GM18517 (cell line): Measurements from ENCODE around the gene ACY1.

Experiments
- ATAC-seq: cut with Tn5 transposase; IDR thresholded peaks from one replicate; pipeline ENCODE4 v1.9.1; 2021; ENCODE audit warnings: mild to moderate bottlenecking, moderate library complexity; ENCODE audit not compliant: unreplicated experiment

The ACY1 gene

DNA sequence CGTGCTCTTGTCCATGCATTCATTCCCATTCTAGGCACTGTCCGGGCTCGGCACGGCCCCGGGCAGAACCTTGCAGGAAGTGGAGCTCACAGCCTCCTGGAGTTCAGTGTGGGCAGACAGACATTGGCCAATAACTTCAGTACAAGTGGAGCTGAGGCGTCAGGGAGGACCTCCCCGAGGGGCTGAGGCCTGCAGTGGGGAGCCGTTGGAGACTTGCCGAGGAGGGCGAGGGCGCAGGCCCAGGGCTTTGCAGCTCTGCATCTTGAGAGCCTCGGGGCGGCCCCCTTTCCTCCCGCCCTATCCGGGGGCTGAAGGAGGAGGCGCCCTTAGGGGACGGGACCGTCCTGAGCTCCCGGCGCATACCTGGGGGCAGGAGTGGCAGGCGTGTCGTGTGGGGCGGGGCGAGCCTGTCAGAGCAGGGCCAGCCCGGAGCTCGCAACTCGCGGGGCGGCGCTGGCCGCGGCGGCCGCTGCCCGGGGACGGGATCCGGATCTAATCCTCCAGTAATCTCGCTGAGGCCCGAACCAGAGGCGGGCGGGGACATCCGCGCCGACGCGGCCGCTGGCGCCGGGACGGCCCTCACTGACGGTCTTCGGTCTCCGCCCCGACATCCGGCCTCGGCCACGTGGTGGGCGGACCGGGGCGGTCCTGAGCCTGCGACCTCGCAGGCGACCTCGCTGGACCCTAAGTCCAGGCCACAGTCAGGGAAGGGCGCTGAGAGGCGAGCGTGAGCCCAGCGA, at the start of gene ACY1:
Gene ACY1 (plus strand): TSS at position 698 of the 740 bp plus-strand sequence. CDS start 530 bp downstream, outside the sequence.
- ATAC-seq, result peak; percentile 62

DNA sequence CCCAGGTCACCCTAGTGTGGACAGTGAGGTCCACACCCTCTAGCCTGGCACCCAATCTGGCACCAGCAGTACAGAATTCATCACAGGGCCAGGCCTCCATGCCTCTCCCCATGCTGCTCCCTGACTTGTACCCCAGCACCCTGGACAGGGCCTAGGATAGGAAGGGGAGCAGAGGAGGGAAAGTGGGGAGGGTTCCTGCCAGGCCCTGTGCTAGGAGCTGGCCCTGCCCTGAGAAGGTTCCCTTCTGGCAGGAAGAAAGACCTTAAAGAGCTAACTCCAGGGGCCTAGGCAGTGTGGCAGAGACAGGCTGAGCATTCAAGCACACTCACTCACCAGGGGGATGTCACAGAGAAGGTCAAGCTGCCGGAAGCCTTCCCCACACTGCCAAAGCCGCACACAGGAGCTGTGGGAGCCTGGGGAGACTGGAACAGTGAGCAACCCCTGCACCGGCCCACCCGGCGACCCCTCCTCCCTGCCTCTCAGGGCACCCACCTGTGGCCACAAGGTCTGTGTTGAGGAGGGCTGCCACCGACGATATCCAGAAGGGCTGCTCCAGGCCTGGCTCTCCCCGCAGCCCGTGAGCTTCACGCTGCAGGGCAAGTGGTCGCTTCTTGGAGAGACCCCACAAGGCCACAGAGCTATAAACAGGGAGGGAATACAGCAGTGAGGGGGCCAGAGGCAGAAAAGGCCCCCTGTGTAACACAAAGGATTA, 49.0 kb upstream of the ACY1 start:
- ATAC-seq, result no peak

DNA sequence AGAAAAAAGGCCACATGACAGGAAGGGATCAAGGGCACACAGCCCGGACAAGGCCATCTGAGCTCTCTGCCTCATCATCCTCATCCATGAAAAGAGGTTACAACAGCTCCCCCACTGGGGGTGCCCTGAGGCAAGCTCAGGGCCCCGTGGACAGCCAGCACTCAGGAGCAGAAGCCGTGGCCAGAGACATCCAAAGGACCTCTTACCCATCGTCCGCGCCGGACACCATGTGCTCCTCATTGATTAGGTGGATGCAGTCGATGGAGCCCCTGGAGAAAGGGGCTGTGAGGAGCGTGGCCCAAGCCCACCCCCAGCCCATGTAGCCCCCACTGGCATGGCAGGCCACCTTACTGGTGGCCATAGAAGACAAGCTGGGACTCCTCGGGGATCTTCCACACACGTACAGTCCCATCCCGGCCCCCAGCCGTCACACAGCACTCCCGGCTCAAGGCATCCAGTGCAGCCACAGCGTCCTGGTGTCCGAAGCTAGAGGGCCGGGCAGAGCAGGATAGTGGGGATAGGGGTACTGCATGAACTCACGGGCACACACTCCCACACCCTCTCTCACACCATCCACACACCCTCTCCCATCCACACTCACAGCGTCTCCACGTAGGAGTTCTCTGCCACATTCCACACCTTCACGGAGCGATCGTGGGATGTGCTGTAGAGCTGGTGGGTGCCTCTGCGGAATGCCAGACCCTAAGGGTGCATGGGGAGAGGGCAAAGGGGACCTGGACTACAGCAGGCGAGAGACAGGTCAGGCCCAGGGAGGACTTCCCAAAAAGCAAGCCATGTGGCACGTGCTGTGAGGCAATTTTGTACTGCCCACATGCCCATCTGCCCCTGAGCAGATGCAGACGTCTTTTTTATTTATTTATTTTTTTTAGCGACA, 48.1 kb upstream of the ACY1 start:
- no peak for ATAC-seq

DNA sequence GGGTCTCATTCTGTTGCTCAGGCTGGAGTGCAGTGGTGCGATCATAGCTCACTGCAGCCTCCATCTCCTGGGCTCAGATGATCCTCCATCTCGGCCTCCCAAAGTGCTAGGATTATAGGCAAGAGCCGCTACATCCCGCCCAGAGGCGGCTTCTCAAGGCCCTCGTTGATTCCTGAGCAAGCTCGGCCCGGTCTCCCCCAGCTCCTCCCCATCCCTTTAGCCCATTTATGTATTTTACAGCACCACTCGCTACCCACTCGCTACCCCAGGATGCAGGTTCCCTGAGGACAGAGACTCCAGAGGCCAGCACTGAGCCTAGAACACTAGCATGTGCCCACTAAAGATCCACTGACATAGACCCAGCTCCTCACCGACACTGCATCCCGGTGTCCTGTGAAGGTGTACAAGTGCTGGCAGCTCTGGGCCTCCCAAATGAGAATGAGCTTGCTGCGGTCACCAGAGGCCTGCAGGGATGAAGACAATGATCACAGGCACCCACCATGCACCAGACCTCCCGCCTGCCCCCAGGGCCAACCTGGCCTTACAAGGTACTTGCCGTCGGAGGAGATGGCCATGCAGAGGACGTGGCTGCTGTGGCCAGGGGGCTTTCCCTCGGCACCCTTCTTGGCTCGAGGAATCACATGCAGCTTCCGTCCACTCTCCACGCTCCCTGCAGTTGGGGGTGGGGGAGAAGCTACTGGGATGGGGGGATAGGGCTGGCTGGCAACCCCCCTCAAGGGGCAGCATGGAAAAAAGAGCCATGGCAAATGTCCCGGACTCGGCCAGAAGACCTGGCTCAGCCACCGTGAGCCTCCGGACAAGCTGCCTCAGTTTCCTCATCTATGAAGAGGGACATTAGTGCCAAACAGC, 47.2 kb upstream of the ACY1 start:
- no peak for ATAC-seq

DNA sequence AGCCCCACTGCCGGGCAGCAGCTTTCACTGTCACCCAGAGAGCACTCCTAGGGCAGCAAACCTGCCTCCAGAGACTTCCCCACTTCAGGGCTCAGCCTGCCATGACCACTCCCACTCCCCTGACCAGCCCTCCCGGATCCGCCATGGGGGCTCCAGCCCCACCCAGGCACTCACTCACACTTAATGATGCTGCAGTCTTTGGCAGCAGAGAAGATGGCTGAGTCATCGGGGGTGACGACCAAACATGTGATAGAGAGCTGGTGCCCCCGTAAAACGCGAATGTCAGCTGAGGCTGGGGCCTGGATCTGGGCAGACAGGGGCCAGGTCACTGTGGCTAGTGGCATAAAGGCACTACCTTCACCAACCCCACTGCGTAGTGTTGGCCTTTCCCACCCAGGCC, 46.3 kb upstream of the ACY1 start:
- no peak for ATAC-seq

DNA sequence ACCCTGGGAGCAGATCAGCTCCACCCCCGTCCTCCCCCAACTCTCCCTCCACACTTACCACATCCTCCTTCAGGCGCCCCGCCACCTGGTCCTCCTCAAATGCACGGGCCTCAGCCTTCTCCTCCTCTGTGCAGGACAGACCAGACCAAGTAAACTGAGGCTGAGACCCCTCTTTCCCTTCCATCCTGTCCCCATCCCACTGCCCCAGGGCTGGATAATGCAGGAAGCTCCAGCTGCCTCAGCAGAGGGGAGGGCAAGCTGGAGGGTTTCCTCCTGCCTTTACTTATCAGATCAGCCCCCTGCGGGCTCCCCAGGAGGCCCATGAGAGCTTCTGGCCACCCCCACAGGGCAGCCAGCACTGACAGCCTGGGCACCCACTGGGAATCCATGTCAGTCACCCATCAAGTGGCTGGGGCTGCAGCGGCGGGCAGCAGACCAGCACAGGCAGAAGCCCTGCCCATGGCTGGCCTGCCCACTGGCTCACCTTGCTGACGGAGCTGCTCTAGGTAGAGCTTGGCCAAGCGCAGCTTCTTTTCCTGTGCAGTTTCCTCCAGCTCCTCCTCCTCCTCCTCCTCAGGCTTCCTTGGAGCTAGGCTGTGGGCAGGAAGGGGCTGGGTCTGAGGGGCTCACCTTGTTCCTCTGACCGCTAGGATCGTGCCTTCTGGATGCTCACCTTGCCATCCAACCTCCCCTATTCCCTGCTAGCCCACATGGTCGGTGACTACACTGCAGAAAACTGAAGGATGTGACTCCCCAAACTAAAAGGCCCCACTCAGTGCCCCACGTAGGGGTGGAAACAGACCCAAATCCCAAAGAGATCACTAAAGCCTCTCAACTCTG, 45.5 kb upstream of the ACY1 start:
- no peak for ATAC-seq

DNA sequence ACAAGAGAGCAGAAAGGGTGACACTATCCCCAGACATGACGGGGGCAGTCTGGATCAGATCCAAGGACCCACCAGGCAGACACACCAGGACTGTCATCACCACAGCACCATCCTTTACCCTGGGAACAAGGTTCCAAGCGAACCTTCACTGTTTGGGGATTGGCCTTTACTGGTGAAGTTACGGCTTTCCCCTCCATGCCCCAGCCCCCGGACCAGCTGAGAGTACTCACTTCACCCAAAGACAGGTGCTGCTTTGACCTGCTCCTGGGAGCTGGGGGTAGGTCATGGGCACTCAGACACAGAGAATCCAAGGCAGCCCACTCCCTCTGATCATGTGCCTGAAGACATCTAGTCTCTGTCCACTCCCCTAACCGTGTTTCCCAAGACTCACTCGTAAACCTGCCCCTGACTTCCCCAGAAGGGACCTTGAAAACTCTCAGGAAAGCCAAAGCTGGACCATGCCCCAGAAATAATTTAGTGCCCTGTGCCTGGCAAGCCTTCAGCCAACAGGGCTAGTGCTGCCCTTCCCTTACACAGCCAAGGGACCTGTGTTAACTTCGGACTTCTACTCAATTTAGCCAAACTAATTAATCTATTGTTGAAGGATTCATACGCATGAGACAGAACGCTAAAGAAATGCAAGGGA, 44.4 kb upstream of the ACY1 start:
- ATAC-seq, result no peak

DNA sequence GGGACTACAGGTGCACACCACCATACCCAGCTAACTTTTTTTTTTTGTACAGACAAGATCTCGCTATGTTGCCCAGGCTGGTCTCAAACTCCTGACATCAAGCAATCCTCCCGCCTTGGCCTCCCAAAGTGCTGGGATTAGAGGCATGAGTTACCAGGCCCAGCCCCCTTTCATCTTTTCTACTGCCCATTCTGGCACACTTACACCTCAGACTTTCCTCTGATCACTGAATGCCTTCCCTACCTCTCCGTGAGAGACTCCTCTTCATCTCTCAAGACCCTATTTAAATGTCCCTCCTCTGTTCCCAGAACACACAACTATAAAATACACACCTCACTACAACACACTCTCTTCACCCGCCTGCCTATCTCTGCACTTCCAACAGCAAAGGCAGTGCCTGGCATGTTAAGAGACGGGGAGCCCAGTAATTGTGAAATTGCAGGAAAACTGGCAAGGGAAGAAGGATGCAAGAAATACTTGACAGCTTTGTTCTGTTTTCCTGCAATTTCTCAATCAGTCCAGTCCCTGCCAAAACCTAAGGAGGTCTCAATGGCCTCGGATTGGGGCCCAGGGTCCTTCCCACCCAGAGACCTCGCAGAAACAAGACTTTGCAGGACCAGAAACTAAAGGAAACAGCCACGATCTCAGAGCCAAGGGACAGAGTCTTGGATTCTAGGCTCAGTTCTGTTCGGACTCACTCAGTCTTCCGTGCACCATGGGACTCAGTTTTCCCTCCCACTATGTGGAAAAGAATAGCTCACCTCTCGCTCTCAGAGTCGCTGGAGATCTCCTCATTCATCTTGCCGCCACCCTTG, 42.5 kb upstream of the ACY1 start:
- no peak for ATAC-seq

DNA sequence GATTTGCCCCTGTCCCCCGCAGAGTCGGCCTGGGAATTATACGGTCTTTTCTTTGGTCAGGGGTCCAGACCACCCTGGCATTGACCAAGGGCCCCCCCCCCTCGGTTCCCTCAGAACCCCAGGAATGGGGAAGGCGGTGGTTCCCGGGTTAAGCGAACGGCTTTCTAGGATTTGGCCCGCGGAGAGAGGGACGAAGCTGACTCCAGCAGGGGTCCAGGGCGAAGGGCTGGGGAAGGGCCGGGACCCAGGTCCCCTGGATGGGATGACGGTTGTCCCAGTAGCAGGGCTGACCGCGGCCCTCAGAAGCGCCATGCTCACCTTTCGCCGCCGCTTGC, 41.9 kb upstream of the ACY1 start:
- peak; percentile 14 for ATAC-seq

DNA sequence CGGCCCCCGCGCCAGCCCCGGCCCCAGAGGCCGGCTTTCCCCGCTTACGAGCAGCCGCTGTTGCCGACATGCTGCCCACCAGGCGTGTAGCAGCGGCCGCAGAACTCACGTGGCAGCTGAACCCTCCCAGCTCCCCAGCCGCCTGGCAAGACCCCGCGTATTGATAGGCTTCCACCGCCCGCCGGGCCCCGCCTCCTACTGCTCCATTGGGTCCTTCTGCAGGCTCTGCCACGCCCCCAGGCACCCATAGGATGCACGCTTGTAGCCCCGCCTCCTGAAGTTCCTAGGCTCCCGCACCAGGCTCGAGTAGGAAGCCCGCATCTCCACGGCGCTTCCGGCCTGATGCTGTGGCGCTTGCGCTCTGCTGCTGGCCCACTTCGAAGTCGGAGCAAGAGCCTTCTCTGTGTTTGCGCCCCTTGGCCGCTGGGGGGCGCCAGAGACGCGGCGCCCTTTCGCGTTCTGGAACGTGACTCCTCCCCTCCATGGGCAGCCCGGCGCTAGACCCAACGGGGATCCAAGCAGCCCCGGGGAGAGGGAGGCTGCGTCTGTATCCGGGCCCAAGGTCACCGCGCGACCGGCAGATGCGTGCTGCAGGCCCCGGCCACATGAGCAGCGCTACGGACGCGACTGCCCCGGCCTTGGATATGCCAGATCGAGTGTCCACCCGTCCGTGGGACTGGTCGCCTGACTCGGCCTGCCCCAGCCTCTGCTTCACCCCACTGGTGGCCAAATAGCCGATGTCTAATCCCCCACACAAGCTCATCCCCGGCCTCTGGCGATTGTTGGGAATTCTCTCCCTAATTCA, 41.3 kb upstream of the ACY1 start, which contains the start of the genes PARP3 and RRP9:
Gene PARP3 (plus strand): TSS at position 566 of the 805 bp plus-strand sequence. CDS start 993 bp downstream, outside the sequence.
Gene RRP9 (minus strand): TSS at position 107 of the 805 bp plus-strand sequence. CDS start 37 bp downstream, at position 70.
- peak; percentile 90 for ATAC-seq

DNA sequence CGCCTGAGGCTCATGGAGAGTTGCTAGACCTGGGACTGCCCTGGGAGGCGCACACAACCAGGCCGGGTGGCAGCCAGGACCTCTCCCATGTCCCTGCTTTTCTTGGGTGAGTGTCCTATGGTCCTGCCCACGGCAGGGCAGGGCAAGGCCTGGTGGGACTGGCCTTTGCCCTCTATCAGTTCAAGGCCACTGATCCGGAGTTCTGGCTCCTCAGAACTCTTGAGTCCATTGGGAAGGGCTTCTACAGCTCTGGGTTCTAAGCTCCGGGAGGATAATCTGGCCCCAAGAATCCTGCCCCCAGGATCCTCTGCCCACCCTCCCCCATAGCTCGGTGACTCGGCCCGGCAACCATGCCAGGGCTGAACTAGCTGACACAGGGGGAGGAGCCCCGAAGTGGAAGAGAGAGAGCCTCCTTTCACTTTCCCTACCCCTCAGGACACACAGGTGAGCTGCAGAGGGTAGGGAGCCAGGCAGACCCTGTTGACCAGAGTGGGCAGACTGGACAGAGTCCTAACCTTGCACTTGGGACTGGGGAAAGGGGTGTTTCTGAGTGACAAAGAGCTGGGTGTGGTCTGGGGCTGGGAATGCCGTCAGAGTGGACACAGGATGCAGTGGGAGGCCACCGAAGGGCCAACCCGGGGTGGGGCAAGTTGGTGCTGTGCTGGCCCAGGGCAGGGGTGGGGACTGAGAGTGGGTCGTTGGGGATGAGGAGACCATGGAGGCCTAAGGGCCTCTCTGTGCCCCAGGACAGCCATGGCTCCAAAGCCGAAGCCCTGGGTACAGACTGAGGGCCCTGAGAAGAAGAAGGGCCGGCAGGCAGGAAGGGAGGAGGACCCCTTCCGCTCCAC, 40.5 kb upstream of the ACY1 start:
- no peak for ATAC-seq

DNA sequence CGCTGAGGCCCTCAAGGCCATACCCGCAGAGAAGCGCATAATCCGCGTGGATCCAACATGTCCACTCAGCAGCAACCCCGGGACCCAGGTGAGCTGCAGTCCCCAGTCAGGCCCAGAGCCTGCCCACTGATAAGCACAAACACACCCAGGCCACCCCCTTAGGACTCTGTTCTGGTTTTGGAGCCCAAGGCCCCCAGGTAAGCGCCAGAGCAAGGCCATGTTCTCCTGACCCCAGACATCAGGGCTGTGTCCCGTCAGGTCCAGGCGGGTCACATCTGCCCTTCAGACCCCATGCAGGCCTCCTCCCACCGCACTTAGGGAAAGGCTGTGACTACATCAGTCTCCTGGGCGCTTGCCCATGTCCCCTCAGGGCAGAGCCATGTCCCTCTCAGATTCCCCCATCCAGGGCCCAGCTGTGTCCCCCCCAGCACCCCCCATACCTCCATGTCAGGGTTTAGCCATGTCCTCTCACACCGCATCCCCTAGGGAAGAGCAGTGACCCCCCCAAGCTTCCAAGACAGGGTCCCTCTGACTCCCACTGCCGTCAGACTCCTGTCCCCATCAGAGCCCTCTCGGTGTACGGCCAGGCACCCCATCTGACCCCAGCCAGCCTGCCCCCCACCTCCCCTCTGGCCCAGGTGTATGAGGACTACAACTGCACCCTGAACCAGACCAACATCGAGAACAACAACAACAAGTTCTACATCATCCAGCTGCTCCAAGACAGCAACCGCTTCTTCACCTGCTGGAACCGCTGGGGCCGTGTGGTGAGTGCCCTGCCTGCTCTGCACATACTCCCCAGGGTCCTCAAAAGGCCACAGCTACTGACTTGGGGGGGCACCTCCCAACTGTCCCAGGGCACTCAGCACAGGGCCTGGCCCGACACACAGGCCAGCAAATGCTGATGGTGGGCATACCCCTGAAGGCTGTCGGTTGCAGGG, 39.6 kb upstream of the ACY1 start:
- no peak for ATAC-seq

DNA sequence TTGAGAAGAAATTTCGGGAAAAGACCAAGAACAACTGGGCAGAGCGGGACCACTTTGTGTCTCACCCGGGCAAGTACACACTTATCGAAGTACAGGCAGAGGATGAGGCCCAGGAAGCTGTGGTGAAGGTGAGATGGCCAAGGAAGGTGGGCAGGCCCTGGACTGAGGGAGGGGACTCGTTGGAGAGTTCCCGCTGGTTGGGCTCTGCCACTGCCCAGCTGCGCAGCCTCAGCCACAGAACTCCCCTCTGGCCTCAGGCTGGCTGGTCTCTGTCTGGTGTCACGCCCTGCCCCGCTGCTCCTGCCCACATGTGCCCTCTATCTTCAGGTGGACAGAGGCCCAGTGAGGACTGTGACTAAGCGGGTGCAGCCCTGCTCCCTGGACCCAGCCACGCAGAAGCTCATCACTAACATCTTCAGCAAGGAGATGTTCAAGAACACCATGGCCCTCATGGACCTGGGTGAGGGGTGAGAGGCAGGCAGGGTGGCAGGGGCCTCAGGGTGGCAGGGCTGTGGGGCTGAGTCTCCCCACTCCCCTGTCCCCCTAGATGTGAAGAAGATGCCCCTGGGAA, 38.8 kb upstream of the ACY1 start:
- ATAC-seq, result no peak

DNA sequence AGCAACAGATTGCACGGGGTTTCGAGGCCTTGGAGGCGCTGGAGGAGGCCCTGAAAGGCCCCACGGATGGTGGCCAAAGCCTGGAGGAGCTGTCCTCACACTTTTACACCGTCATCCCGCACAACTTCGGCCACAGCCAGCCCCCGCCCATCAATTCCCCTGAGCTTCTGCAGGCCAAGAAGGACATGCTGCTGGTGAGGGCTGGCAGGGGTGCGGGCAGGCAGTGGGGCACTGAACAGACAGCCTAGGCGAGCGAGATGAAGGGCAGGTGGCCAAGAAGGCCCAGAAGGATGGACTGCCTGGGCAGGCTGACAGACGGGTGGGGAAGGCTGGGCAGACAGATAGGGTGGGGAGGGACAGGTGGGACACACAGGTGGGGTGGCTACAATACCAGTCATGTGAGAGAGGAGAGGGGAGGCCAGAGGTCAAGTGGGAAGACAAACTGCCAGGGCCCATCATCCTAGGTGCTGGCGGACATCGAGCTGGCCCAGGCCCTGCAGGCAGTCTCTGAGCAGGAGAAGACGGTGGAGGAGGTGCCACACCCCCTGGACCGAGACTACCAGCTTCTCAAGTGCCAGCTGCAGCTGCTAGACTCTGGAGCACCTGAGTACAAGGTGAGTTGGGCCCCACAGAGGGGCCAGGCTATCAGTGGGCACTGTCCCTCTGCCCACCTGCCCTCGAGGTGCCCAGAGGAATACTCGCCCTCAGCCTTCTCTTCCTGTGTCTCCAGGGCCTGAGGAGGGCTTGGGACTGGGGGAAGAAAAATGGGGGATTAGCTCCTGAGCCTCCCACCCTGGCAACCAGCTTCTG, 38.1 kb upstream of the ACY1 start:
- ATAC-seq, result no peak
